ENCODE measurements around the gene MADCAM1. TPM values are rescaled to one million over a fixed set of nuclear protein-coding genes. Genes with fewer than 3 reads are reported as not detected.

The MADCAM1 gene
- total and polyA plus RNA-seq, 7 donors, result 0.16 to 6.3 (median 0.51) TPM; not detected in 1

GRCh38 chr19:494171-495080, 1.9 kb upstream of the MADCAM1 start:
- Histone ChIP-seq H3K4me3 (no peak overlapping the region), H3K9me3 (no peaks in the 10 kb centered on the region), H3K27me3 (peaks cover 29 to 44% (median 41%) of the 10 kb centered on the region in 3 donors), H3K36me3 (no peaks in the 10 kb centered on the region), H3K27ac (no peak overlapping the region), H3K4me1 (peaks cover 0 to 27% (median 19%) of the 10 kb centered on the region in 4 donors)
- 25 to 35% methylated on average over 22 of the region's 22 CpGs for WGBS, 2 donors
- DNase-seq, result no peak
- TF ChIP-seq POLR2A (IDR thresholded peaks at IDR 0.05) (no peak), POLR2AphosphoS5 (IDR thresholded peaks at IDR 0.05) (no peak), CTCF (IDR thresholded peaks at IDR 0.05) (no peak), EP300 (IDR thresholded peaks at IDR 0.05) (no peak)
- intact Hi-C loops (cut with DNase I), result no loop called here

GRCh38 chr19:495081-495401, 1.2 kb upstream of the MADCAM1 start:
- DNase-seq, result no peak
- Histone ChIP-seq H3K9me3 (no peaks in the 10 kb centered on the region), H3K4me3 (no peak overlapping the region), H3K27ac (no peak overlapping the region), H3K36me3 (no peaks in the 10 kb centered on the region), H3K4me1 (peaks cover 0 to 22% (median 14%) of the 10 kb centered on the region in 4 donors), H3K27me3 (peaks cover 35 to 49% (median 47%) of the 10 kb centered on the region in 3 donors)
- 32 to 62% methylated on average over 10 of the region's 10 CpGs for WGBS, 2 donors
- intact Hi-C loops (cut with DNase I), result no loop called here
- TF ChIP-seq POLR2AphosphoS5 (IDR thresholded peaks at IDR 0.05) (no peak), EP300 (IDR thresholded peaks at IDR 0.05) (no peak), POLR2A (IDR thresholded peaks at IDR 0.05) (no peak), CTCF (IDR thresholded peaks at IDR 0.05) (no peak)

GRCh38 chr19:495402-496111, 729 bp upstream of the MADCAM1 start:
- Histone ChIP-seq H3K36me3 (no peaks in the 10 kb centered on the region), H3K9me3 (no peaks in the 10 kb centered on the region), H3K4me1 (peaks cover 0 to 22% (median 14%) of the 10 kb centered on the region in 4 donors), H3K27me3 (peaks cover 35 to 49% (median 49%) of the 10 kb centered on the region in 3 donors), H3K4me3 (no peak overlapping the region), H3K27ac (no peak overlapping the region)
- no peak for DNase-seq
- TF ChIP-seq POLR2AphosphoS5 (IDR thresholded peaks at IDR 0.05) (no peak), EP300 (IDR thresholded peaks at IDR 0.05) (no peak), CTCF (IDR thresholded peaks at IDR 0.05) (peak in 3 of 4 experiments; percentile 43 to 60 (median 59))
- 14 to 23% methylated on average over 32 of the region's 32 CpGs for WGBS, 2 donors
- intact Hi-C loops (cut with DNase I), result no loop called here

- Histone ChIP-seq H3K4me3 (no peak overlapping the region), H3K27me3 (peaks cover 35 to 49% (median 49%) of the 10 kb centered on the region in 3 donors), H3K4me1 (peaks cover 0 to 22% (median 14%) of the 10 kb centered on the region in 4 donors), H3K9me3 (no peaks in the 10 kb centered on the region), H3K27ac (no peak overlapping the region), H3K36me3 (no peaks in the 10 kb centered on the region)
- no peak for DNase-seq
- 8 to 15% methylated on average over 18 of the region's 18 CpGs for WGBS, 2 donors
- intact Hi-C loops (cut with DNase I), result no loop called here
- no peak for TF ChIP-seq CTCF (IDR thresholded peaks at IDR 0.05)
- TF ChIP-seq POLR2AphosphoS5 (IDR thresholded peaks at IDR 0.05), result no peak
These were observed 700 bp downstream of the MADCAM1 start for GRCh38 chr19:496986-497385.
